D721Med (cell line): ENCODE results near the gene NUP35.

Source experiments
- DNase-seq: peaks from one replicate; pipeline ENCODE4 v3.0.0; 2011; ENCODE audit warnings: low spot score; ENCODE audit not compliant: insufficient read length
- FAIRE-seq: peaks from 2 replicates; lab custom pipeline; 2011; peaks lifted over from hg19 to GRCh38; lab: Jason Lieb, UNC
- TF ChIP-seq, protein P1 (sequence below): IDR thresholded peaks from 2 replicates; pipeline ENCODE4 v1.5.1; 2012; ENCODE audit warnings: mild to moderate bottlenecking, control low read depth; ENCODE audit not compliant: insufficient read depth; ENCODE audit errors: missing control alignments

The NUP35 gene

GRCh38 chr2:183186296-183186695 is 62.1 kb downstream of the NUP35 start:
- TF ChIP-seq, protein P1, sequence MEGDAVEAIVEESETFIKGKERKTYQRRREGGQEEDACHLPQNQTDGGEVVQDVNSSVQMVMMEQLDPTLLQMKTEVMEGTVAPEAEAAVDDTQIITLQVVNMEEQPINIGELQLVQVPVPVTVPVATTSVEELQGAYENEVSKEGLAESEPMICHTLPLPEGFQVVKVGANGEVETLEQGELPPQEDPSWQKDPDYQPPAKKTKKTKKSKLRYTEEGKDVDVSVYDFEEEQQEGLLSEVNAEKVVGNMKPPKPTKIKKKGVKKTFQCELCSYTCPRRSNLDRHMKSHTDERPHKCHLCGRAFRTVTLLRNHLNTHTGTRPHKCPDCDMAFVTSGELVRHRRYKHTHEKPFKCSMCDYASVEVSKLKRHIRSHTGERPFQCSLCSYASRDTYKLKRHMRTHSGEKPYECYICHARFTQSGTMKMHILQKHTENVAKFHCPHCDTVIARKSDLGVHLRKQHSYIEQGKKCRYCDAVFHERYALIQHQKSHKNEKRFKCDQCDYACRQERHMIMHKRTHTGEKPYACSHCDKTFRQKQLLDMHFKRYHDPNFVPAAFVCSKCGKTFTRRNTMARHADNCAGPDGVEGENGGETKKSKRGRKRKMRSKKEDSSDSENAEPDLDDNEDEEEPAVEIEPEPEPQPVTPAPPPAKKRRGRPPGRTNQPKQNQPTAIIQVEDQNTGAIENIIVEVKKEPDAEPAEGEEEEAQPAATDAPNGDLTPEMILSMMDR = no peak
- FAIRE-seq = peak; percentile 35
- DNase-seq = no peak

GRCh38 chr2:183186766-183187165 is 62.5 kb downstream of the NUP35 start:
- FAIRE-seq (peak; percentile 53), DNase-seq (no peak)
- TF ChIP-seq, protein P1 = no peak

DNA sequence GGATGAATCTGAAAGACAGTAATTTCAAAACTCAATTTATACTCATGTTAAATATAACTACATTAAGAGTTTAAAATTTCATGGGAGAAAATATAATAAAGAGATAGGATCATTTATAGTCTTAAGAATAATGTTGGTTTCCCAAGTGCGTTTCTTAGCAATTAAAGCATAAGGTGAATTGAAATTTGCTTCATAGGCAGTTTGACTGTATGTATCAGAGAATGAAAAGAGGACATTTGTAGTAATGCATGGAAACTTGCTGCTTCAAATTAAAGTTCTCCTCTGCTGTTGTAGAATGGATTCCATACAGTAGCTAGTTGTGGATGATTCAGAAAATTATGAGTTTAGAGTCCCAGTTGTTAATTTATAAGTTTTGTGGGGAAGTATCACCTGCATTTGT is 68.1 kb downstream of the NUP35 start:
- TF ChIP-seq, protein P1 = no peak
- no peak for FAIRE-seq
- no peak for DNase-seq

GRCh38 chr2:183193904-183194303 is 69.7 kb downstream of the NUP35 start:
- TF ChIP-seq, protein P1 = no peak
- DNase-seq (no peak), FAIRE-seq (no peak)

DNA sequence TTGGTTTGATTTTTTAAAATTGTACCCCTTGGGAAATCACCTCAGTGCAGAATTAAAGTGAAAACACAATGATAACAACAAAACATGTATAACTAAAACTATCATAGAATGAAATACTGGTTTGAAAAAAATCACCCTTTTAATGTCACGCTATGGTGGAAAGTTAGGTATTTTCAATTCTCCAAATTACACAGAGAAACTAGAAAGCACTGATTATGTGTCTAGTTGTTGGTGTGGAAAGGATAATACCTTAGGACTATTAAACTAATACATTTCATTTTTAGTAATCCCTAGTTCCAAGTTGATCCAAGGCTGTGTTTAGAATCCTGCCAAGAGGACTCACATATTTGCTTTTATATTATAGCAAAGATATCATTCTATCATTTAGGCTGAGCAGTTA is 71.2 kb downstream of the NUP35 start:
- FAIRE-seq (no peak), DNase-seq (no peak)

DNA sequence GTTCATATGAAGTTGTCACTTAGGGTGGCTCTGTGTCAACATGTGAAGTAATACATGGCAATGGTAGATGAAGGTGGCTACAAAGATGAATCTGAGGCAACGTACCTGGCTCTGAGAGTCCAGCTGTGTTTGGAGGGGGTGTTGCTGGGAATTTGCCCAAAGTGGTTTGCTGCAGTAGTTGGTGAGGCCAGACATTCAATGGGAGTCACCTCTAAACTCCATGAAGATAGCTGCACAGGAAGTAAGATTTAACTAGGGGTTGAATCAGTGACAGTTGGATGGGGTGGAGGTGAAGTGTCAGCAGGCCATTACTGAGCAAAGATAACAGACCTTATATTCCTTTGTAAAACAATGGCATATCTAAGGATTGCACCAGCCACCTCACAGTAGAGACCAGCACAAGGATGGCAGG is 71.8 kb downstream of the NUP35 start:
- FAIRE-seq (no peak), DNase-seq (no peak)
- TF ChIP-seq, protein P1 = no peak

More for the DNA sequence above, 71.2 kb downstream of the NUP35 start:
- TF ChIP-seq, protein P1 = no peak

DNA sequence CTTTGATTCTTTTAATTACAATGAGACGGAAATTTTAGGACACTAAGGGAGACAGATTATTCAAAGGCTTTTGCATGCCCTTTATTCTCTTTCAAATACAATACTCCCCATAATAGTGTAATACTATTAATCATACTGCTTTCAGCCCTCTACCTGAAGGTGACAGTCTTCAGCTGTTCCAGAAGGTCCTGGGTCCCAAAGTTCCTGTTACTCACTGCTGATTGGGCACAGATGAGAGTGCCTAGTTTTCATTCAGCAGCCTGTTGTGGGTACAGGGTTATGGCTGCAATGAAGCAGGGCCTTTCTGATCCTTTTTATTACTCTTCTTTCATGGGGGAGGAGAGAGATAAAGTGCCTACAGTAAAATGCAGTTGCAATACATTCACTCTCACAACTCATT is 80.2 kb downstream of the NUP35 start:
- DNase-seq = no peak
- TF ChIP-seq, protein P1 = no peak
- FAIRE-seq = no peak
